A549 (cell line): ENCODE measurements around the gene ANKRD6. TPM values are rescaled to one million over a fixed set of nuclear protein-coding genes. Genes with fewer than 3 reads are reported as not detected.

Source experiments
- ATAC-seq, 2 experiments: fragments of 200-7000 bp in 1 of 2; fragments of >200 bp in 1 of 2; cut with Nextera tagmentation in 1 of 2; cut with Tn5 transposase in 1 of 2; 3 replicates each; pipeline versions ENCODE4 v1.8.0 to v1.9.1; 2018 to 2020; ENCODE audit warnings: mild to moderate bottlenecking in 1 of 2, moderate library complexity in 1 of 2
- CTCF ChIA-PET: fragments of 300-600 bp; sonication (Branson Sonifier 250); formaldehyde crosslinking; extraction: SDS; loops from one replicate; lab custom pipeline; 2021; ENCODE audit warnings: antibody characterized with exemption, inconsistent platforms; lab: Yijun Ruan, JAX
- POLR2A ChIA-PET: fragments of 350-600 bp; formaldehyde crosslinking; extraction: SDS; loops from one replicate; lab custom pipeline; 2021; ENCODE audit warnings: antibody characterized with exemption, inconsistent platforms; lab: Yijun Ruan, JAX
- DNase-seq, 2 experiments: peaks; one replicate each; pipeline versions ENCODE4 v3.0.0 to v3.0.0-alpha.2; 2011 to 2016; ENCODE audit warnings: low read depth in 1 of 2, low spot score in 1 of 2
- FAIRE-seq: peaks from 2 replicates; lab custom pipeline; 2011; peaks lifted over from hg19 to GRCh38; lab: Jason Lieb, UNC
- H3K27ac ChIP-seq, 2 experiments: fragments of >200 bp; sonication (Bioruptor Twin); formaldehyde crosslinking; 3 replicates each; pipeline ENCODE4 v1.5.1; 2016 to 2017
- H3K4me1 ChIP-seq: fragments of >200 bp; sonication (Bioruptor Twin); formaldehyde crosslinking; 3 replicates; pipeline ENCODE4 v1.6.1; 2016
- H3K4me2 ChIP-seq: fragments of >200 bp; sonication (Bioruptor Twin); formaldehyde crosslinking; 3 replicates; pipeline ENCODE4 v1.6.1; 2016
- H3K4me3 ChIP-seq: fragments of >200 bp; sonication (Bioruptor Twin); formaldehyde crosslinking; 3 replicates; pipeline ENCODE4 v1.5.1; 2016
- H3K9me3 ChIP-seq: fragments of >200 bp; sonication (Bioruptor Twin); formaldehyde crosslinking; 3 replicates; pipeline ENCODE4 v1.6.1; 2016
- BHLHE40 ChIP-seq: IDR thresholded peaks from 2 replicates; pipeline ENCODE4 v1.6.1; 2012; ENCODE audit warnings: low read depth, low read length, inconsistent platforms
- CHD4 ChIP-seq: fragments of 200-600 bp; sonication (generic); IDR thresholded peaks from 2 replicates; pipeline ENCODE4 v1.6.1; 2016; ENCODE audit warnings: antibody characterized with exemption, mild to moderate bottlenecking, borderline replicate concordance
- CTCF ChIP-seq: fragments of >200 bp; sonication (Bioruptor Twin); formaldehyde crosslinking; IDR thresholded peaks from 3 replicates; pipeline ENCODE4 v1.5.1; 2016
- ESRRA ChIP-seq: fragments of 150-350 bp; IDR thresholded peaks from 2 replicates; pipeline ENCODE4 v1.6.1; 2014; ENCODE audit warnings: mild to moderate bottlenecking, low read length, borderline replicate concordance
- FOSB ChIP-seq: fragments of 250-450 bp; sonication (Bioruptor Pico); IDR thresholded peaks from 2 replicates; pipeline ENCODE4 v1.5.0; 2020; ENCODE audit warnings: mild to moderate bottlenecking, moderate library complexity
- FOSL2 ChIP-seq, 2 experiments: fragments of 450-650 bp in 1 of 2; fragments of >200 bp in 1 of 2; sonication (Bioruptor Twin) in 1 of 2; formaldehyde crosslinking; IDR thresholded peaks; 2 replicates each; pipeline versions ENCODE4 v1.5.0 to v1.6.1; 2016 to 2020; ENCODE audit warnings: mild to moderate bottlenecking in 1 of 2, moderate library complexity in 1 of 2
- JUNB ChIP-seq: fragments of >200 bp; sonication (Bioruptor Twin); formaldehyde crosslinking; IDR thresholded peaks from 2 replicates; pipeline ENCODE4 v1.6.1; 2016
- MAFK ChIP-seq: fragments of 450-650 bp; IDR thresholded peaks from 2 replicates; pipeline ENCODE4 v1.6.1; 2014; ENCODE audit not compliant: partially characterized antibody
- MAX ChIP-seq: IDR thresholded peaks from 2 replicates; pipeline ENCODE4 v1.6.1; 2012
- NR3C1 ChIP-seq: fragments of >200 bp; sonication (Bioruptor Twin); formaldehyde crosslinking; IDR thresholded peaks from 3 replicates; pipeline ENCODE4 v1.6.1; 2017
- RCOR1 ChIP-seq: fragments of 150-350 bp; IDR thresholded peaks from 2 replicates; pipeline ENCODE4 v1.6.1; 2014; ENCODE audit warnings: antibody characterized with exemption, low read length, low read depth
- REST ChIP-seq: fragments of 200-600 bp; sonication (generic); IDR thresholded peaks from 2 replicates; pipeline ENCODE4 v1.6.1; 2016; ENCODE audit warnings: antibody characterized with exemption, mild to moderate bottlenecking, moderate library complexity
- RFX5 ChIP-seq: fragments of 450-650 bp; IDR thresholded peaks from 2 replicates; pipeline ENCODE4 v1.7.1; 2014; ENCODE audit warnings: antibody characterized with exemption, mild to moderate bottlenecking, moderate library complexity
- RNF2 ChIP-seq: fragments of 200-600 bp; sonication (generic); IDR thresholded peaks from 2 replicates; pipeline ENCODE4 v1.6.1; 2016; ENCODE audit warnings: low read depth, mild to moderate bottlenecking, antibody characterized with exemption, moderate library complexity, borderline replicate concordance
- USF2 ChIP-seq: fragments of 450-650 bp; IDR thresholded peaks from 2 replicates; pipeline ENCODE4 v1.6.1; 2014; ENCODE audit warnings: antibody characterized with exemption
- ZNF302 ChIP-seq: fragments of 250-450 bp; sonication (Bioruptor Pico); IDR thresholded peaks from 2 replicates; pipeline ENCODE4 v1.9.0; 2021; ENCODE audit warnings: inconsistent platforms, mild to moderate bottlenecking, moderate library complexity
- WGBS: methylation state at CpG from one replicate; pipeline ENCODE4 v1.1.6; 2017; ENCODE audit errors: missing lambda C conversion rate; 5-methylcytosine and 5-hydroxymethylcytosine counted together
- polyA plus RNA-seq, 4 experiments: library from polyadenylated mRNA; depleted of rRNA in 3 of 4; stranded (reverse); fragments of >200 nt; fragmentation: RNase III in 1 of 4; extraction: RNeasy Plus Mini Kit Qiagen cat#74134 plus additional on column Dnase treatment in 1 of 4; gene quantifications; 2 replicates in 3 of 4; 3 replicates in 1 of 4; pipeline ENCODE4 v1.2.3, GENCODE V29; 2011 to 2017

The ANKRD6 gene
- polyA plus RNA-seq, 2 of the 4 experiments (the other 2 are of a cell fraction), result 2.2 to 3.6 TPM

- H3K4me3 ChIP-seq, result no peak overlapping the region
- ChIA-PET POLR2A (no interaction called here), CTCF (interaction anchor here (0.6 to 1.0 kb wide), 3 partner anchors 9 to 296 kb away, joined by 3 read pairs; no protein-coding TSS in a partner anchor)
- TF ChIP-seq MAFK (no peak), ZNF302 (no peak), ESRRA (no peak)
- no peak overlapping the region for H3K27ac ChIP-seq
- H3K4me1 ChIP-seq, result no peaks in the 10 kb centered on the region
- DNase-seq (no peak), FAIRE-seq (no peak), ATAC-seq (no peak)
- 70% methylated on average over 2 of the region's 2 CpGs for WGBS
- H3K9me3 ChIP-seq, result no peaks in the 10 kb centered on the region
- H3K4me2 ChIP-seq, result no peak overlapping the region
Measured at GRCh38 chr6:89454300-89454699, 21.3 kb downstream of the ANKRD6 start.

GRCh38 chr6:89458704-89459103, 25.8 kb downstream of the ANKRD6 start:
- Histone ChIP-seq H3K27ac (no peak overlapping the region), H3K4me3 (no peak overlapping the region)
- no peak for TF ChIP-seq FOSB (CRISPR knock-in tag)
- no peak for TF ChIP-seq RCOR1
- TF ChIP-seq REST, result peak; percentile 47; the same call in 1 of the 2 replicates
- TF ChIP-seq JUNB, result no peak
- TF ChIP-seq, all 56 proteins: peak for 1
- no peak for ATAC-seq
- Histone ChIP-seq H3K4me2 (no peak overlapping the region), H3K4me1 (no peaks in the 10 kb centered on the region), H3K9me3 (no peaks in the 10 kb centered on the region)
- POLR2A ChIA-PET, result no interaction called here
- 57% methylated on average over 5 of the region's 5 CpGs for WGBS
- no peak for FAIRE-seq
- no peak for DNase-seq
- CTCF ChIA-PET, result interaction anchor here (0.6 to 0.9 kb wide), 2 partner anchors 10 to 87 kb away, joined by 3 read pairs; no protein-coding TSS in a partner anchor

- DNase-seq, result no peak
- ChIA-PET POLR2A (no interaction called here), CTCF (interaction anchor here (1.2 kb wide), 1 partner anchor 27 kb away, joined by 3 read pairs; no protein-coding TSS in a partner anchor)
- H3K4me3 ChIP-seq, result no peak overlapping the region
- H3K4me1 ChIP-seq, result no peaks in the 10 kb centered on the region
- no peak for FAIRE-seq
- H3K9me3 ChIP-seq, result no peaks in the 10 kb centered on the region
- H3K27ac ChIP-seq, result no peak overlapping the region
- H3K4me2 ChIP-seq, result no peak overlapping the region
- 80% methylated on average over 1 of the region's 1 CpG for WGBS
- TF ChIP-seq BHLHE40 (no peak), ESRRA (no peak), NR3C1 (no peak), CHD4 (no peak), RFX5 (no peak), RNF2 (no peak), USF2 (no peak), CTCF (no peak), FOSL2 (IDR thresholded peaks at IDR 0.05) (no peak), FOSL2 (CRISPR knock-in tag; IDR thresholded peaks at IDR 0.05) (no peak), MAX (no peak)
- ATAC-seq, result no peak
Measured at GRCh38 chr6:89459501-89459900, 26.5 kb downstream of the ANKRD6 start.
